Measurements from ENCODE around the gene EED. TPM values are rescaled to one million over a fixed set of nuclear protein-coding genes. Genes with fewer than 3 reads are reported as not detected.
"Not testable (repeated sequence)": the region's sequence is repeated elsewhere in the genome, so short reads cannot be mapped to it uniquely, and the experiment has no call there.

EED gene
- total RNA-seq, 2 donors from 2014 or later: 89.3 to 143 TPM

GRCh38 chr11:86301742-86302091, 57.2 kb downstream of the EED start:
- peak overlapping the region; percentile 94 to 100 for H3K27ac Mint-ChIP-seq
- DNase-seq (ENCODE audit: low spot score) (no peak), ATAC-seq (no peak)
- peaks cover 0 to 8% of the 10 kb centered on the region in 2 donors for H3K27me3 Mint-ChIP-seq
- H3K9me3 Mint-ChIP-seq: no peaks in the 10 kb centered on the region
- peaks cover 20 to 22% of the 10 kb centered on the region in 2 donors for H3K4me1 Mint-ChIP-seq (ENCODE audit: low read depth in 2 of 2)
- peaks cover 4% of the 10 kb centered on the region for H3K36me3 Mint-ChIP-seq
- peak overlapping the region; percentile 92 for H3K4me3 Mint-ChIP-seq

- Mint-ChIP-seq H3K36me3 (peaks cover 4% of the 10 kb centered on the region), H3K4me1 (ENCODE audit: low read depth in 2 of 2) (peaks cover 20 to 22% of the 10 kb centered on the region in 2 donors), H3K27ac (peak within 1 kb of the TSS; percentile 94 to 100), H3K4me3 (peak within 1 kb of the TSS; percentile 92), H3K27me3 (peaks cover 0 to 8% of the 10 kb centered on the region in 2 donors), H3K9me3 (no peaks in the 10 kb centered on the region)
- peak; percentile 98 to 99 for ATAC-seq
- DNase-seq (ENCODE audit: low spot score): peak; percentile 94
Measured at GRCh38 chr11:86302092-86302793, 57.7 kb downstream of the EED start, which contains the start of gene HIKESHI. HIKESHI (plus strand) TSS chr11:86302240; CDS start chr11:86302449, 209 bp downstream.

DNA sequence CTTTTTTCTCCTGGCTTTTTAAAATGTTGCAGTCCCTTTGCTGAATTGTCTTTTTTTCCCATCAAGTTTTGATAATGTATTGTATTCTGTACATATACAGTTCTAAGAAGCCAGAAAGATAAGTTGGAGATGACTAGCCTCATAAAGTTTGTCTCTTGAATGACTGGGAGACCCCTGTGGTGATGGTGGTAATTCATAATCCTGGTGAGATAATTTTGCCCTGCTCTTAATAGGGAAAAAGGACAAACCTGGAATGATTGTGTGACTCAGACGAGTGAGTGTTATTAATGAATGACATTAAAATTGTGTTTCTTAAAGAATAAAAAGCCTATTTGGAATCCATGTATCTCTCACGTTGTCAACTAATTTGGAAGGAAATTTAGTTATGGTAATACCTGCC, 58.7 kb downstream of the EED start:
- Mint-ChIP-seq H3K36me3 (no peaks in the 10 kb centered on the region), H3K4me1 (ENCODE audit: low read depth in 2 of 2) (peaks cover 20 to 22% of the 10 kb centered on the region in 2 donors), H3K27me3 (peaks cover 0 to 8% of the 10 kb centered on the region in 2 donors), H3K27ac (peak overlapping the region; percentile 94 to 100), H3K9me3 (no peaks in the 10 kb centered on the region), H3K4me3 (peak overlapping the region; percentile 92)
- DNase-seq (ENCODE audit: low spot score) (no peak), ATAC-seq (no peak)

DNA sequence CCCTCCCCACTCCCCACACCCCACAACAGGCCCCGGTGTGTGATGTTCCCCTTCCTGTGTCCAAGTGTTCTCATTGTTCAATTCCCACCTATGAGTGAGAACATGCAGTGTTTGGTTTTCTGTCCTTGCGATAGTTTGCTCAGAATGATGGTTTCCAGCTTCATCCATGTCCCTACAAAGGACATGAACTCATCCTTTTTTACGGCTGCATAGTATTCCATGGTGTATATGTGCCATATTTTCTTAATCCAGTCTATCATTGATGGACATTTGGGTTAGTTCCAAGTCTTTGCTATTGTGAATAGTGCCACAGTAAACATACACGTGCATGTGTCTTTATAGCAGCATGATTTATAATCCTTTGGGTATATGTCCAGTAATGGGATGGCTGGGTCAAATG, 64.2 kb downstream of the EED start:
- ATAC-seq; H3K27me3 Mint-ChIP-seq; H3K9me3 Mint-ChIP-seq; H3K27ac Mint-ChIP-seq; DNase-seq (ENCODE audit: low spot score); H3K4me3 Mint-ChIP-seq: not testable (repeated sequence)
- peaks cover 22% of the 10 kb centered on the region for H3K36me3 Mint-ChIP-seq
- H3K4me1 Mint-ChIP-seq (ENCODE audit: low read depth in 2 of 2): peaks cover 33 to 34% of the 10 kb centered on the region in 2 donors

- Mint-ChIP-seq H3K27ac (peak overlapping the region in 1 of 2 donors; percentile 60), H3K4me3 (no peak overlapping the region), H3K27me3 (no peaks in the 10 kb centered on the region), H3K9me3 (no peaks in the 10 kb centered on the region), H3K4me1 (ENCODE audit: low read depth in 2 of 2) (peaks cover 36 to 37% of the 10 kb centered on the region in 2 donors), H3K36me3 (peaks cover 29% of the 10 kb centered on the region)
- DNase-seq (ENCODE audit: low spot score) (no peak), ATAC-seq (no peak)
Measured at GRCh38 chr11:86313793-86314192, 69.2 kb downstream of the EED start.

DNA sequence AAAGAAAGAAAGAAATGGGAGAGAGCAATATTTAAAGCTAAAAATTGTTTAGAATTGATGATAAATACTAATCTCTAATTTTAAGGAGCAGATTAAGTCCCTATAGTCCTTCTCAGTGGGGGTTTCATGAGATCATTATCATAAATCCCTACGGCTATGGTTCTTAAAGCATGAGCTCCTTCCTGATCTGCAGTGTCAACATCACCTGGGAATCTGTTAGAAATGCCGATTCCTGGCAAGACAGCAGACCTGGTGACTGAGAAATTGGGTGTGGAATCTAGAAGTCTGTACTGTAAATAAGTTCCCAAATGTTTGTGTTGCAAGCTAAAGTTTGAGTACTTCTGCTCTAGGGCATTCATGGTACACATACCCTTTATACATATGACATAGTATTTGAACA, 70.1 kb downstream of the EED start:
- DNase-seq (ENCODE audit: low spot score) (no peak), ATAC-seq (no peak)
- no peak overlapping the region for H3K4me3 Mint-ChIP-seq
- no peak overlapping the region for H3K27ac Mint-ChIP-seq
- peaks cover 29 to 30% of the 10 kb centered on the region in 2 donors for H3K4me1 Mint-ChIP-seq (ENCODE audit: low read depth in 2 of 2)
- peaks cover 24% of the 10 kb centered on the region for H3K36me3 Mint-ChIP-seq
- no peaks in the 10 kb centered on the region for H3K27me3 Mint-ChIP-seq
- H3K9me3 Mint-ChIP-seq: no peaks in the 10 kb centered on the region

Other genes starting within 250 kb of the EED start
- 100 to 1,000 TPM; 208 to 223 TPM for gene PICALM, start 175.7 kb upstream of the EED start, total RNA-seq
- gene HIKESHI, start 57.5 kb downstream of the EED start, total RNA-seq: 10 to 100 TPM; 42.7 to 64.3 TPM
- 1 to 10 TPM in 1 of 2 donors, under 1 TPM in 1; 0.67 to 2.8 TPM for gene CCDC81, start 130.1 kb downstream of the EED start, total RNA-seq

All from natural killer cell treated with Interleukin-12 subunit alpha and Interleukin-12 subunit beta and Interleukin-15 and Interleukin-18, amount 100 ng/mL, for 72 hours (primary cell).